Lower lobe of right lung (tissue), 2 donors: ENCODE results near the gene PRXL2C. TPM values are rescaled to one million over a fixed set of nuclear protein-coding genes. Genes with fewer than 3 reads are reported as not detected.

Experiments used
- ATAC-seq, 2 donors: fragments of 200-7000 bp; cut with Tn5 transposase; one replicate each; pipeline ENCODE4 v1.9.1; 2020 to 2022; ENCODE audit warnings: mild to moderate bottlenecking in 2 of 2, moderate library complexity in 2 of 2
- DNase-seq: peaks from one replicate; pipeline ENCODE4 v3.0.0-alpha.2; 2020
- H3K27ac ChIP-seq: fragments of 200-600 bp; one replicate; pipeline ENCODE4 v1.8.0; 2022
- H3K27me3 ChIP-seq: fragments of 200-600 bp; one replicate; pipeline ENCODE4 v1.8.0; 2022; ENCODE audit warnings: low read depth
- H3K36me3 ChIP-seq: fragments of 200-600 bp; one replicate; pipeline ENCODE4 v1.8.0; 2022; ENCODE audit warnings: mild to moderate bottlenecking
- H3K4me1 ChIP-seq: fragments of 200-600 bp; one replicate; pipeline ENCODE4 v1.8.0; 2022
- H3K4me3 ChIP-seq: fragments of 200-600 bp; one replicate; pipeline ENCODE4 v1.8.0; 2022; ENCODE audit warnings: mild to moderate bottlenecking
- H3K9me3 ChIP-seq: fragments of 200-600 bp; one replicate; pipeline ENCODE4 v1.8.0; 2022
- CTCF ChIP-seq: fragments of 200-600 bp; IDR thresholded peaks from one replicate; pipeline ENCODE4 v1.8.0; 2022; ENCODE audit warnings: antibody characterized with exemption, mild to moderate bottlenecking
- intact Hi-C: fragments of 100-400 bp; cut with DNase I; formaldehyde crosslinking; loops from one replicate; pipeline ENCODE4 v1.11.0; 2022
- total RNA-seq: library from RNA; stranded (reverse); fragmentation: NEBNext Ultra II Directional; extraction: Animal tissue kit (Norgen Biotek cat#: 25700); gene quantifications from one replicate; pipeline ENCODE4 v1.2.1, GENCODE V29; 2021
- donor health status: DM: no; HTN: yes; CAD: no; lungs with severe emphysema.

The PRXL2C gene
- total RNA-seq, 1 donor from 2014 or later: 28.0 TPM

GRCh38 chr9:96605328-96605727 is 49.8 kb downstream of the PRXL2C start:
- no peak overlapping the region for H3K27ac ChIP-seq
- no peak for DNase-seq
- H3K4me3 ChIP-seq: no peak overlapping the region
- no peaks in the 10 kb centered on the region for H3K36me3 ChIP-seq
- no peaks in the 10 kb centered on the region for H3K9me3 ChIP-seq
- intact Hi-C loops: no loop called here
- no peaks in the 10 kb centered on the region for H3K4me1 ChIP-seq
- no peak for TF ChIP-seq CTCF
- H3K27me3 ChIP-seq: no peaks in the 10 kb centered on the region
- no peak for ATAC-seq

GRCh38 chr9:96604004-96604319 is 51.2 kb downstream of the PRXL2C start:
- no peak for TF ChIP-seq CTCF
- Histone ChIP-seq H3K27me3 (no peaks in the 10 kb centered on the region), H3K4me1 (no peaks in the 10 kb centered on the region), H3K27ac (no peak overlapping the region), H3K9me3 (no peaks in the 10 kb centered on the region), H3K36me3 (no peaks in the 10 kb centered on the region), H3K4me3 (no peak overlapping the region)
- intact Hi-C loops: no loop called here
- no peak for DNase-seq
- peak; percentile 80 to 91 for ATAC-seq

- H3K27ac ChIP-seq: no peak overlapping the region
Measured at GRCh38 chr9:96603305-96604003, 51.7 kb downstream of the PRXL2C start.

GRCh38 chr9:96599298-96599697 is 55.8 kb downstream of the PRXL2C start:
- ATAC-seq: no peak
- H3K9me3 ChIP-seq: no peaks in the 10 kb centered on the region
- H3K4me3 ChIP-seq: no peak overlapping the region
- no peak overlapping the region for H3K27ac ChIP-seq
- no peaks in the 10 kb centered on the region for H3K4me1 ChIP-seq
- H3K27me3 ChIP-seq: no peaks in the 10 kb centered on the region
- H3K36me3 ChIP-seq: no peaks in the 10 kb centered on the region
- TF ChIP-seq CTCF: no peak
- DNase-seq: no peak
- intact Hi-C loops: no loop called here

More at GRCh38 chr9:96603305-96604003, 51.7 kb downstream of the PRXL2C start:
- ATAC-seq (no peak), DNase-seq (no peak)
- Histone ChIP-seq H3K9me3 (no peaks in the 10 kb centered on the region), H3K36me3 (no peaks in the 10 kb centered on the region), H3K4me1 (no peaks in the 10 kb centered on the region), H3K4me3 (no peak overlapping the region), H3K27me3 (no peaks in the 10 kb centered on the region)
- intact Hi-C loops: no loop called here
- TF ChIP-seq CTCF: no peak

- Histone ChIP-seq H3K27me3 (no peaks in the 10 kb centered on the region), H3K36me3 (no peaks in the 10 kb centered on the region), H3K9me3 (no peaks in the 10 kb centered on the region), H3K4me1 (no peaks in the 10 kb centered on the region), H3K4me3 (no peak overlapping the region), H3K27ac (no peak overlapping the region)
- intact Hi-C loops: no loop called here
- no peak for ATAC-seq
- no peak for DNase-seq
- no peak for TF ChIP-seq CTCF
Measured at GRCh38 chr9:96596601-96597111, 58.5 kb downstream of the PRXL2C start.

Other genes starting within 250 kb of the PRXL2C start
- gene ZNF367, start 236.9 kb downstream of the PRXL2C start, total RNA-seq: 1.1 TPM
- 9.8 TPM for gene HABP4, start 205.1 kb downstream of the PRXL2C start, total RNA-seq
- 16.0 TPM for gene CDC14B, start 35.5 kb downstream of the PRXL2C start, total RNA-seq
- 10.6 TPM for gene ZNF510, start 122.8 kb upstream of the PRXL2C start, total RNA-seq
- gene ZNF782, start 199.2 kb upstream of the PRXL2C start, total RNA-seq: 6.4 TPM